Vagina (tissue), 2 donors: Measurements from ENCODE around the gene EXOC1L.

Experiments used
- POLR2A ChIP-seq, 2 donors: fragments of 450-650 bp; IDR thresholded peaks; one replicate each; pipeline ENCODE4 v1.6.1; 2017; ENCODE audit warnings: antibody characterized with exemption in 2 of 2, mild to moderate bottlenecking in 2 of 2, moderate library complexity in 2 of 2
- TF ChIP-seq, protein P1 (sequence below), 3 experiments: fragments of 450-650 bp in 2 of 3; fragments of 200-600 bp in 1 of 3; sonication (generic) in 1 of 3; IDR thresholded peaks; one replicate each; pipeline ENCODE4 v1.5.1; 2017 to 2019; ENCODE audit warnings: antibody characterized with exemption in 3 of 3, mild to moderate bottlenecking in 2 of 3, moderate library complexity in 2 of 3

DNA sequence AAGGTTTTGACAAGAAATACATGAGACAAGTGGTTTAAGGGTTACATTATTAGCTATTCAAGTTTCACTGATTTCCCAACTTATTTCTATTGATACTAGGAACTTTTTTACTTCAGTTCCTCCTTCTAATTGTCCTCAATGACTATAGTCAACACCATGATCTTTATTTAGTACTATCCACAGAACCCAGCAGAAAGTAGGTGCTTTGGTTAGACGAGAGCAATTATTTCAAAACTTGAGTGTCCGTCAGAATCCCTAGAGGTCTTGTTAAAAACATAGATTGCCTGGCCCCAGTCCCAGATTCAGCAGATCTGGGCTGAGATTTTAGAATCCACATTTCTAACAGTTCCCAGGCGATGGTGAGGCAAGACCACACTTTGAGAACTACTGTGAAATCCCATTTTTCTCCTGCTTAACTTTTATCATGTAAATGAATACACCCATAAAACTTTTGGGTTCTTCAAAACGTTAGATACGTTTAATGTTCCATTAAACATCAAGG lies 51.8 kb downstream of the EXOC1L start:
- TF ChIP-seq, protein P1, sequence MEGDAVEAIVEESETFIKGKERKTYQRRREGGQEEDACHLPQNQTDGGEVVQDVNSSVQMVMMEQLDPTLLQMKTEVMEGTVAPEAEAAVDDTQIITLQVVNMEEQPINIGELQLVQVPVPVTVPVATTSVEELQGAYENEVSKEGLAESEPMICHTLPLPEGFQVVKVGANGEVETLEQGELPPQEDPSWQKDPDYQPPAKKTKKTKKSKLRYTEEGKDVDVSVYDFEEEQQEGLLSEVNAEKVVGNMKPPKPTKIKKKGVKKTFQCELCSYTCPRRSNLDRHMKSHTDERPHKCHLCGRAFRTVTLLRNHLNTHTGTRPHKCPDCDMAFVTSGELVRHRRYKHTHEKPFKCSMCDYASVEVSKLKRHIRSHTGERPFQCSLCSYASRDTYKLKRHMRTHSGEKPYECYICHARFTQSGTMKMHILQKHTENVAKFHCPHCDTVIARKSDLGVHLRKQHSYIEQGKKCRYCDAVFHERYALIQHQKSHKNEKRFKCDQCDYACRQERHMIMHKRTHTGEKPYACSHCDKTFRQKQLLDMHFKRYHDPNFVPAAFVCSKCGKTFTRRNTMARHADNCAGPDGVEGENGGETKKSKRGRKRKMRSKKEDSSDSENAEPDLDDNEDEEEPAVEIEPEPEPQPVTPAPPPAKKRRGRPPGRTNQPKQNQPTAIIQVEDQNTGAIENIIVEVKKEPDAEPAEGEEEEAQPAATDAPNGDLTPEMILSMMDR (IDR thresholded peaks at IDR 0.05) = no peak
- TF ChIP-seq POLR2A (IDR thresholded peaks at IDR 0.05) = no peak
